Endometrium (tissue), 2 donors: ENCODE measurements around the gene PLEKHA6.

ENCODE experiments used
- FAIRE-seq: peaks from 2 replicates; lab custom pipeline; 2012; peaks lifted over from hg19 to GRCh38; lab: Jason Lieb, UNC
- donor health status: control.
- donor health status: control.

Gene PLEKHA6

GRCh38 chr1:204286315-204286714 is 73.4 kb downstream of the PLEKHA6 start:
- no peak for FAIRE-seq

GRCh38 chr1:204285436-204286305 is 74.1 kb downstream of the PLEKHA6 start:
- no peak for FAIRE-seq

- no peak for FAIRE-seq
Observed at GRCh38 chr1:204284929-204285328, 74.8 kb downstream of the PLEKHA6 start.

- no peak for FAIRE-seq
Observed at GRCh38 chr1:204283711-204284651, 75.7 kb downstream of the PLEKHA6 start.

- FAIRE-seq: no peak
Observed at GRCh38 chr1:204282761-204283221, 76.9 kb downstream of the PLEKHA6 start.

GRCh38 chr1:204280099-204280961 is 79.4 kb downstream of the PLEKHA6 start:
- no peak for FAIRE-seq

GRCh38 chr1:204278958-204279357 is 80.8 kb downstream of the PLEKHA6 start:
- FAIRE-seq: no peak

- no peak for FAIRE-seq
Observed at GRCh38 chr1:204278251-204278650, 81.5 kb downstream of the PLEKHA6 start.

- FAIRE-seq: no peak
Observed at GRCh38 chr1:204277563-204278219, 82.0 kb downstream of the PLEKHA6 start.

GRCh38 chr1:204275695-204276370 is 83.9 kb downstream of the PLEKHA6 start:
- no peak for FAIRE-seq

- FAIRE-seq: no peak
Observed at GRCh38 chr1:204274446-204274845, 85.3 kb downstream of the PLEKHA6 start.

GRCh38 chr1:204272505-204272904 is 87.2 kb downstream of the PLEKHA6 start:
- no peak for FAIRE-seq

- no peak for FAIRE-seq
Observed at GRCh38 chr1:204271970-204272369, 87.8 kb downstream of the PLEKHA6 start.

- FAIRE-seq: no peak
Observed at GRCh38 chr1:204268101-204268500, 91.6 kb downstream of the PLEKHA6 start.

- no peak for FAIRE-seq
Observed at GRCh38 chr1:204267191-204267601, 92.5 kb downstream of the PLEKHA6 start.

- no peak for FAIRE-seq
Observed at GRCh38 chr1:204266504-204267034, 93.2 kb downstream of the PLEKHA6 start.

- FAIRE-seq: no peak
Observed at GRCh38 chr1:204265665-204266064, 94.1 kb downstream of the PLEKHA6 start.

GRCh38 chr1:204264805-204265204 is 94.9 kb downstream of the PLEKHA6 start:
- no peak for FAIRE-seq

- no peak for FAIRE-seq
Observed at GRCh38 chr1:204263254-204263910, 96.3 kb downstream of the PLEKHA6 start.
